Measurements from ENCODE around the gene TBX4. TPM values are rescaled to one million over a fixed set of nuclear protein-coding genes. Genes with fewer than 3 reads are reported as not detected.
A peak's percentile ranks its signal among the peaks of the same experiment; 100 is the strongest.

TBX4 gene
- total and polyA plus RNA-seq, 12 donors: 0.03 TPM; not detected in 11

DNA sequence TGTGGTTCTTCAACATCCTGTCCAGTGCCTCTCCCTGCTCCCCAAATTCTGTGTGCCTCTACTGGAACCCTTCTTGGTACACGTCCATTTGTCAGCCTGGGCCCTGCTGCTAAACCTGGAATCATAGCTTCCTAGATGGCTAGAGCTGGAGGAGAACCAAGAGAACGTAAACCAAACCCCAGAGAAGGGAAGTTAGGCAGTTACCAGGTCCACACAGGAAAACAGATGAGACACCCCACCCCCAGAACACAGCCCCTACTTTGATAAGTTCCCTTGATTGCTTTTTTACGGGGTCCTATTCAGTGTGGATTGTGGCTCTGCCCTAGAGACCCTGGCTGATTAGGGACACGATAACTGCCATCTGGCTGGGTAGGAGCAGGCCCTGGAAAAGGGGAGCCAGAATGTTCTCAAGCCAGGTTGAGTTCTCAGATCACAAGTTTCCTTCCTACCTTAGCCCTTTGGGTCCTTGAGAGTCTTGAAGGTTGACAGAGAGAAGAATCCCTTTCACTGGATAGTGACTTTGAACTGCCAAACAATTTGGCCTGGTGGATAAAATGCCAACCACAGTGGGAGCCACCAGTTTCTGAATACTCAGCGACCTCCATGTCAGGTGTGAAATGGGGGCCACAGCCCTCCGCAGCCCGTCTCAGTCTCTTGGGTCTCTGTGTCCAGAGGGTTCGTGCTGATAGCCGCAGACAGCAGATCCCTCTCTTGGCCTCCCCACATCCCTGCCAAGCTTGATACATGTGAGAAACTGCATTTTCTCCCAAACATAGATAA is 7.9 kb downstream of the TBX4 start:
- ATAC-seq (no peak), DNase-seq (no peak)
- Histone ChIP-seq H3K9me3 (no peaks in the 10 kb centered on the region), H3K27ac (no peak overlapping the region), H3K36me3 (no peaks in the 10 kb centered on the region), H3K4me3 (no peak overlapping the region), H3K27me3 (peaks cover 20 to 98% (median 93%) of the 10 kb centered on the region in 7 donors), H3K4me1 (peaks cover 0 to 19% (median 7%) of the 10 kb centered on the region in 9 donors)
- intact Hi-C loops (cut with DNase I): no loop called here
- 66 to 67% methylated on average over 9 of the region's 9 CpGs for WGBS, 2 donors
- TF ChIP-seq, protein P1, sequence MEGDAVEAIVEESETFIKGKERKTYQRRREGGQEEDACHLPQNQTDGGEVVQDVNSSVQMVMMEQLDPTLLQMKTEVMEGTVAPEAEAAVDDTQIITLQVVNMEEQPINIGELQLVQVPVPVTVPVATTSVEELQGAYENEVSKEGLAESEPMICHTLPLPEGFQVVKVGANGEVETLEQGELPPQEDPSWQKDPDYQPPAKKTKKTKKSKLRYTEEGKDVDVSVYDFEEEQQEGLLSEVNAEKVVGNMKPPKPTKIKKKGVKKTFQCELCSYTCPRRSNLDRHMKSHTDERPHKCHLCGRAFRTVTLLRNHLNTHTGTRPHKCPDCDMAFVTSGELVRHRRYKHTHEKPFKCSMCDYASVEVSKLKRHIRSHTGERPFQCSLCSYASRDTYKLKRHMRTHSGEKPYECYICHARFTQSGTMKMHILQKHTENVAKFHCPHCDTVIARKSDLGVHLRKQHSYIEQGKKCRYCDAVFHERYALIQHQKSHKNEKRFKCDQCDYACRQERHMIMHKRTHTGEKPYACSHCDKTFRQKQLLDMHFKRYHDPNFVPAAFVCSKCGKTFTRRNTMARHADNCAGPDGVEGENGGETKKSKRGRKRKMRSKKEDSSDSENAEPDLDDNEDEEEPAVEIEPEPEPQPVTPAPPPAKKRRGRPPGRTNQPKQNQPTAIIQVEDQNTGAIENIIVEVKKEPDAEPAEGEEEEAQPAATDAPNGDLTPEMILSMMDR (IDR thresholded peaks at IDR 0.05): no peak

DNA sequence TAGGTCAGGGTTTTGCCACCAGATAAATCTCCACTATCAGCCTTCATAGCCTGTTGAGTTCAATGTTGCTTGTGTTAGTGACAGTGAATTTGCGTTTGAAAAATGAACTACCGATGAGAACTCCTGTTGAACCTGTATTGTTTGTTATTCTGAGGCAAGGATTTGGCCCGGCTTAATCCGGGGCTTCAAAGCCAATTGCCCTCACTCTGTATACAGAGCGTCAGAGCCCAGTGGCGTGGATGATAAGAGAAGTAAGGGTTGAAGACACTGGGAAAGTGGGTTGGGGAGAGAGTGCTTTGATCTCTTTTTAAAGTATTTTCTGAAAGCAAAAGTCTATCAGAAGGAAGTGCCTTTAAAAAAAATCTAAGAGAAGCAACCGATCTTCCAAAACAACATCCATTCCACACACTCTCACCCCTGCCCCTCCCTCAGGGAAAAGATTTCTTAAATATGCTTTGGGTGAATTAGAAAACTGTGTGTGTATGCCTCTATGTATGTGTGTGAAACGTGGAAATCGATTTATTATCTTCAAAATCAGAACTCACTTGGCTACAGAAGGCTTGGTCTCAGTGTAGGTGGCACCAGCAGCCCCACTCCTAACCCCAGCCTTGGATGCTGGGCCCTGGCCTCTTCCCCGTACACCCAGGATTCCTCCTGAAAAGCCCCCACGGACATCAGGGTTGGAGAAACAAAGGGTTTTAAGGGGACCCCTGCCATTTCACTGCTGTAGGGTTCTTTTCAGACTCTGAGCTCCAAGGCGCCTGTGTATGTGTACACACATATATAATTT is 8.8 kb downstream of the TBX4 start:
- Histone ChIP-seq H3K27ac (no peak overlapping the region), H3K9me3 (no peaks in the 10 kb centered on the region), H3K27me3 (peaks cover 11 to 90% (median 86%) of the 10 kb centered on the region in 7 donors), H3K4me3 (no peak overlapping the region), H3K36me3 (no peaks in the 10 kb centered on the region), H3K4me1 (peaks cover 0 to 19% (median 6%) of the 10 kb centered on the region in 9 donors)
- intact Hi-C loops (cut with DNase I): no loop called here
- DNase-seq: no peak
- whole genome bisulfite sequencing, 2 donors: 37 to 44% methylated on average over 12 of the region's 12 CpGs
- ATAC-seq: no peak
- TF ChIP-seq, protein P1 (IDR thresholded peaks at IDR 0.05): no peak

DNA sequence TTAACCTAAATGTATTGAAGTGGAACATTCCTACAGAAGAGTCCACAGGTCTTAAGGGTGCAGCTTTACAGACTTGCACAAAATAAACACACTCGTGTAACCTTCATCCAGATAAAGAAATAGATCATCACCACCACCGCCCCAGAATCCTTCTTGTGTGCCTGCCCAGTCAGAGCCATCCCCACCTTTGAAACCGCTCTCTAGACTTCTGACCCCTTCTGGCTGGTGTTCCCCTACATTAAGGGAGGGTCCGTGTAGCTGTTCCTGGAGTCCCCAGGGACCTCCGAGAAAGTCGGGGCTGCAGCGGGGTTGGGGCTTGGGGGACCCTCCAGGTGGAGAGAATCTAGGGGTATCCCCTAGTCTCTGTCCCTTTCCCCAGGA is 9.4 kb downstream of the TBX4 start:
- intact Hi-C loops (cut with DNase I): no loop called here
- H3K27ac ChIP-seq: no peak overlapping the region
- H3K9me3 ChIP-seq: no peaks in the 10 kb centered on the region
- TF ChIP-seq, protein P1 (IDR thresholded peaks at IDR 0.05): no peak
- peak overlapping the region in 6 of 10 donors; percentile 21 to 39 (median 28) for H3K4me3 ChIP-seq
- peaks cover 0 to 19% (median 6%) of the 10 kb centered on the region in 9 donors for H3K4me1 ChIP-seq
- ATAC-seq (no peak), DNase-seq (no peak)
- 15 to 17% methylated on average over 7 of the region's 7 CpGs for WGBS, 2 donors
- peaks cover 6 to 88% (median 80%) of the 10 kb centered on the region in 7 donors for H3K27me3 ChIP-seq
- H3K36me3 ChIP-seq: no peaks in the 10 kb centered on the region

- 2 to 6% methylated on average over 48 to 55 of the region's 55 CpGs for WGBS, 2 donors
- intact Hi-C loops (cut with DNase I): no loop called here
- peaks cover 0 to 15% (median 6%) of the 10 kb centered on the region in 9 donors for H3K4me1 ChIP-seq
- ATAC-seq: peak in 1 of 8 donors; percentile 26
- H3K9me3 ChIP-seq: no peaks in the 10 kb centered on the region
- TF ChIP-seq, protein P1 (IDR thresholded peaks at IDR 0.05): no peak
- no peaks in the 10 kb centered on the region for H3K36me3 ChIP-seq
- H3K27me3 ChIP-seq: peaks cover 0 to 82% (median 74%) of the 10 kb centered on the region in 7 donors
- no peak overlapping the region for H3K27ac ChIP-seq
- peak overlapping the region in 6 of 10 donors; percentile 21 to 39 (median 28) for H3K4me3 ChIP-seq
- DNase-seq: no peak
Observed at GRCh38 chr17:61461967-61462718, 9.9 kb downstream of the TBX4 start.

All from heart right ventricle (tissue), 16 donors.